ENCODE data around the gene KIF7.

GRCh38 chr15:89628806-89629715 lies 26.2 kb downstream of the KIF7 start:
- TF ChIP-seq CTCF (optimal IDR thresholded peaks at IDR 0.05 in 1 of 3, IDR thresholded peaks at IDR 0.05 in 1 of 3, conservative IDR thresholded peaks at IDR 0.05 in 1 of 3; ENCODE audit: extremely low read depth in 1 of 3, insufficient read depth in 2 of 3, low read length in 3 of 3) (no peak), EZH2 (IDR thresholded peaks at IDR 0.05; ENCODE audit: low read length) (no peak)

Data from keratinocyte (primary cell).